ENCODE measurements around the gene MUC2.

The MUC2 gene

DNA sequence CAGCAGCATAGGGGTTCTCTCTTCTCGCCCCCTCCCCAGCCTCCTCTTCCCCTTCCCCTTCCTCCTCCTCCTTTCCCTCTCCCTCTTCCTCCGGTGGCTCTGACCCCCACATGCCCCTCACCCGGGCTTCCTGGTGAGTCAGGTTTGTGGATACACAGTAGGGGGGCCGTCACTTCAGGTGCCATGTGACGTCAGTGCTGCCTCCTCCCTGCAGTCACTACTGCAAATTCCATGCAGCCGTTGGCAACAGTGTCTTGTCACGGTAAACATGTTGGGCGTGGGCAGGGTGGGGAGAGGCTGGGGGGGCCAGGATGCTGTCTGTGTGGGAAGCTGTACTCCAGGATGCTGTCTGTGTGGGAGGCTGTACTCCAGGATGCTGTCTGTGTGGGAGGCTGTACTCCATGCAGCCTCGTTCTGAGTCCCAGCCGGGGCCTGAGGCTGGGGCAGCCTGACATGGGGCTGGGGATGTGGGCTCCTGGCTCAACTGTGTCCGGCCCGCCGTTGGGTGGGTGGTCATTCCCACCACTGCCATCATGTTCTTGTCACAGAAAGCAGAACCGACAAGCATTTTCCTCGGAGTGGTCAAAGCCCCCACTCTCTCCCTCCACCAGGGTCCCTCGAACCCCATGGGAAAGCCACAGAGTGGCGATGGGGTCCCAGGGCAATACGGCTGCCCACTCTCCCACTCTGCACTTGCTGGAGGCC is 2.4 kb upstream of the MUC2 start:
- DNase-seq (ENCODE audit: low read depth): no peak

DNA sequence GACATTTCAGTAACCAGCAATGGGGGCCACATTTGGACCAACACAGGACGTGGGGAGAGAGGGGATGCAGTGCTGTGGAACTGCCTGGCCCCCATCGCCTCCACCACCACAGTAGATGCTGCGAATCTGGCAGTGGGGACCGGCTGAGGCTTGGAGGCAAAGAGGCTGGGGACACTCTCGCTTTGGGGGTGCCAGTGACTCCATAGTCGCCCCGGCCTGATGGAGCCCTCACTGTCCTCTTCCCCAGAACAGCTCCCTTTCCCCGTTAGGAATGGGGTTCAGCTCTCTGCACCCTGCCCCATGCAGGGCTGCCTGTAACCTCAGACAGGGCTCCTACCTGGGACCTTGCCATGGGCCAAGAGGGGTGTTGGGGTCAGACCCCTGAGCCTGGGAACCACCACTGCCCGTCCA is 1.8 kb upstream of the MUC2 start:
- DNase-seq (ENCODE audit: low read depth): no peak

DNA sequence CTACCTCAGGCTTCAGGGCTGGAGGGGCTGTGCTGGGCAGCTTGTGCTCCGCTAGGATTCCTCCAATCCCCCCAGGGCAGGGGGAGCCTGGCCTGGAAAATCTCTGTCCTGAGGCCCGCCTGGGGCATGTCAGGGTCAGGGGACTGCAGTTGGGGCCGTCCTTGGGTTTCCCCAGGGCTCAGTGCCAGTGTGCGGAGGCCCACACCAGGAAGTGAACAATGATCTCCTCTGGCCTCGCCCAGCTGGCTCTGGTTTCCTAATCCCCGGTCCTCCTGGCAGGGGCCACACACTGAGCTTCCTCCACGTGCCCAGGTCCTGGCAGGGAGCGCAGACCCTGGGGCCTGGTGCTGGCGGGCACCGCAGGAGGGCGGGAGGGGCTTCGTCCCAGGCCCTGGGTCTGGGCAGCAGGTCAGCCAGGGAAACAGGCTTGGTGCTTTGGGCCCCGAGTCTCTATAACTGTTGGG is 1.4 kb upstream of the MUC2 start:
- DNase-seq (ENCODE audit: low read depth): no peak

DNA sequence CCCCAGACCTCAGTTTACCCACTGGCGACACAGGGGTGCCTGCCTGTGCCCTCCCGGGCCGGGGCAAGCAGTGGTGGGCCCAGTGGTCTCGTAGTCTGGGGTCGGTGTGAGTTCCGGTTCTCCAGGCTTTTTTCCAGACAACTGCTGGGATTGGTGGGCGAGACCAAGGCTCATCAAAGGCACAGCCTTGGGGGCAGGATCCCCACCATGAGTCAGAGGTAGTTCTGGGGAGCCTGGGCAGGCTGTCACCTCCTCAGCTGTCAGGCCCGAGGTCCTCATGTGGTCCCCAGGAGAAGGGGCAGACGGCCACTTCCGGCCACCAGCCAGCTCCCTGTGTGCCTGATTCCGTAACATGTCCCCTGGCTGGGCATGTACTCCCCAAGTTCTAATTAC is 827 bp upstream of the MUC2 start:
- DNase-seq (ENCODE audit: low read depth): no peak

DNA sequence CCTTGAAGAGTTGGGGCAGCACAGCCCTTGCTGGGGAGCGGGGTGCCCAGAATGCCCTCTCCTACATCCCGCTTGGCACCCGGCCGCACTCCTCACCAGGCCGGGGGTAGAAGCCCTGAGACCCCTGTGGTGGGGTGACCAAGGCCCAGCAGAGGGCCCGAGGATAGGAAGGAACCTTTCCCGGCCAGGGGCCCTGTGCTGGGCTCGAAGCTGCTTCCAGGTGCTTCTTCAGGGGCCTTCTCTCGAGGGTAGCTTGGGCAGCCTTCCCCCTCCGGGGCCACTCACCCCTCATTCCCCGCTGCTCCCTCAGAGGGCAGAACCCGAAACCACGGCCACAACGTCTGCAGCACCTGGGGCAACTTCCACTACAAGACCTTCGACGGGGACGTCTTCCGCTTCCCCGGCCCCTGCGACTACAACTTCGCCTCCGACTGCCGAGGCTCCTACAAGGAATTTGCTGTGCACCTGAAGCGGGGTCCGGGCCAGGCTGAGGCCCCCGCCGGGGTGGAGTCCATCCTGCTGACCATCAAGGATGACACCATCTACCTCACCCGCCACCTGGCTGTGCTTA is 752 bp downstream of the MUC2 start:
- DNase-seq (ENCODE audit: low read depth): no peak

DNA sequence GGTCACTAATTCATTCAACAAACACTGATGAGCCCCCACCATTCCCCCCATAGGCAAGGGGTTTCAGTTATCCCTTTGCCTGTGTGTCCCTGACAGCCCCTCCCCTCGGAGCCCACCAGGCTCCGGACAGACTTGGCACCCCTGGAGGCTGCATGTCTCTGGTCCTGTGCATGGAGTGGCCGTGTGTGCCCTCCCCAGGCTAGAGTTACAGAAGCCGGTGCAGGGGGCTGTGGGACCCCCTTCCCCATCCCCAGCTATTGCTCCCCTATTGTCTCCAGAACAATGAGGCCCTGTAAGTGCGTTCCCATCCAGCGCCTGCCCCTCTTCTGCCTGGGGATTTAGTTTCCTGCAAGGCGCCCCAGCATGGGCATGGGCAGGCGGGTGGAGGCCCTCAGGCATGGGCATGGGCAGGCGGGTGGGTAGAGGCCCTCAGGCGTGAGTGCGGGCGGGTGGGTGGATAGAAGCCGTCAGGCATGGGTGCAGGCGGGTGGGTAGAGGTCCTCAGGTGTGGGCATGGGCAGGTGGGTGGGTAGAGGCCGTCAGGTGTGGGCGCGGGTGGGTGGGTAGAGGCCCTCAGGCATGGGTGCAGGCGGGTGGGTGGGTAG is 1.5 kb downstream of the MUC2 start:
- no peak for DNase-seq (ENCODE audit: low read depth)

DNA sequence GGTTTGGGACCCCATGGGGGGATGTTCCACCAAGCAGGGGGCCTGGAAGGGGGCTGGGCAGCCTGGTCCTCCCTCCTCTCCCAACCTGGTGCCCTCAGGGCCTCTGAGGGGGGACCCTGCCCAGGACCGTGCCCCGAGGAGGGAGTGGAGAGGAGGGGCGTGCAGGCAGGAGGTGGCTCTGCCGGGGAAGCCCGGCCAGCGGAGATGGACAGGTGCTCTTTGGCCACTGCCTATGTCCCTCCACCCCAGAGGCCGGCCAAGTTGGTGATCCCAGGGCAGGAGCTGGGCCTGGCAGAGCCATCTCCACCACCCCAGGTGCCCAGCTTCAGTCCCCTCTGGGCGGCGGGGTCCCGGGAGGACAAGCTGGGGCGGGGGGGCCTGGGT is 2.4 kb downstream of the MUC2 start:
- DNase-seq (ENCODE audit: low read depth): no peak

DNA sequence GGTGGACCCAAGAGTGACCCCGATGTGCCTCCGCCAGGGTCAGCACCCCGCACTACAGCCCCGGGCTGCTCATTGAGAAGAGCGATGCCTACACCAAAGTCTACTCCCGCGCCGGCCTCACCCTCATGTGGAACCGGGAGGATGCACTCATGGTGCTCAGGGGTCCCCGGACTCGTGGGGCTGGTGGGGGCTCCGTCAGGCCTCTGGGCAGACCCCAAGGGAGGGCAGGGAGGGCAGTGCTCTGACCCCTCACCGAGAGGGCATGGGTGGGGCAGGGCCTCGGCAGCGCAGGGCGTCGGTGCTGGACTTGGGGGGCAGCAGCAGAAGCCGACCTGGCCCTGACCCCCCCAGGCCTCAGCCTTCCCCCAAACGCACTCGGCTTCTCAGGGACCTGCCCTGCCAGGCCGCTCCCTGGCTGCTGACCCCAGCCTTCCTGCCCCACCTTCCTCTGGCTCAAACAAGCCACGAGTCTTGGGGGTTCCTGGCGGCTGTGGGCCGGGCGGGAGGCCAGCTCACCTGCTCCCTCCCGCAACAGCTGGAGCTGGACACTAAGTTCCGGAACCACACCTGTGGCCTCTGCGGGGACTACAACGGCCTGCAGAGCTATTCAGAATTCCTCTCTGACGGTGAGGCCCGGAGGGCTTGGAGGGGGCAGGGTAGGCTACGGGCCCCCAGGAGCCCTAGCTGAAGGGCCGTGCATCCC is 2.9 kb downstream of the MUC2 start:
- no peak for DNase-seq (ENCODE audit: low read depth)

DNA sequence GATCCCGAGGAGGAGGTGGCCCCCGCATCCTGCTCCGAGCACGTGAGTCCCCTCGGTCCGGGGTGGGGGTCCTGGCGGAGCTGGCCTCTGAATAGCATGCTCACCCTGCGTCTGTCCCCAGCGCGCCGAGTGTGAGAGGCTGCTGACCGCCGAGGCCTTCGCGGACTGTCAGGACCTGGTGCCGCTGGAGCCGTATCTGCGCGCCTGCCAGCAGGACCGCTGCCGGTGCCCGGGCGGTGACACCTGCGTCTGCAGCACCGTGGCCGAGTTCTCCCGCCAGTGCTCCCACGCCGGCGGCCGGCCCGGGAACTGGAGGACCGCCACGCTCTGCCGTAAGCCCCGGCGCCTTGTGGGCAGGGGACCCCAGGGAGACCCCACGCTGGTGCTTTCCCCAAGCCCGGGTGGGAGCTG is 3.5 kb downstream of the MUC2 start:
- DNase-seq (ENCODE audit: low read depth): no peak

DNA sequence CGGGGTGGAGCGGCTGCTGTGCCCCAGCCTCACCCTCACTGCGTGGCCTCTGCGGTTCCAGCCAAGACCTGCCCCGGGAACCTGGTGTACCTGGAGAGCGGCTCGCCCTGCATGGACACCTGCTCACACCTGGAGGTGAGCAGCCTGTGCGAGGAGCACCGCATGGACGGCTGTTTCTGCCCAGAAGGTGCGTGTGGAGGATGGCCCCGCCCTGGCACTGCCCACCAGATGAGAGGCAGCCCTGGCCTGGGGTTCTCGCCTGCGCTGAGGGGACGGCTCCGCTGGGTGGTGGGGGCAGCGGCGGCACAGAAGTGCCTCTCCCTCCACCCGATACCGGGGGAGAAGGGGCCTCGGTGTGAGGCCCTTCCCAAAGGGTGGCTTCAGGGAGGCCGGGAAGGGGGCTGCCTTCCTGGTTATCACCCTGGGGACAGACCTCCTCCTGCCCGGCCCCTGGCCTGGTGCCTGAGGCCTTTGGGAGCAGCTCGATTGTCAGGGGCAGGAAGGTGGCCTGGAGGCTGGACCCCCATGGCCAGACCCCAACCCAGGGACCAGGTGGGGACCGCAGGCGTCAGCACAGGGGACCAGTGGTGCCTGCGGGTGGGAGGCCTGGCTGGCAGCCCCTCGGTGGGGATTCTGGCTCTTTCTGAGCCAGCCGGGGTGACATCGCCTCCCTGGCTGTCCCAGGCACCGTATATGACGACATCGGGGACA is 7.1 kb downstream of the MUC2 start:
- DNase-seq (ENCODE audit: low read depth): no peak

DNA sequence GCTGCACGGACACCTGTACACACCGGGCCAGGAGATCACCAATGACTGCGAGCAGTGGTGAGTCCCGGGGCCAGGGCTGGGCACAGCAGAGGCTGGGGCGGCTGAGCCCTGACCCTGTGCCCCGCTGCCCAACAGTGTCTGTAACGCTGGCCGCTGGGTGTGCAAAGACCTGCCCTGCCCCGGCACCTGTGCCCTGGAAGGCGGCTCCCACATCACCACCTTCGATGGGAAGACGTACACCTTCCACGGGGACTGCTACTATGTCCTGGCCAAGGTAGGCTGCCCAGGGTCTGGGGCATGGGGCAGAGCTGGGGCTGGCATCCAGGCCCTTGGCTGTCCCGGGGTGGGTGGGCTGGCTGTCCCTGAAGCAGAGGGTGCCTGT is 7.7 kb downstream of the MUC2 start:
- DNase-seq (ENCODE audit: low read depth): no peak

DNA sequence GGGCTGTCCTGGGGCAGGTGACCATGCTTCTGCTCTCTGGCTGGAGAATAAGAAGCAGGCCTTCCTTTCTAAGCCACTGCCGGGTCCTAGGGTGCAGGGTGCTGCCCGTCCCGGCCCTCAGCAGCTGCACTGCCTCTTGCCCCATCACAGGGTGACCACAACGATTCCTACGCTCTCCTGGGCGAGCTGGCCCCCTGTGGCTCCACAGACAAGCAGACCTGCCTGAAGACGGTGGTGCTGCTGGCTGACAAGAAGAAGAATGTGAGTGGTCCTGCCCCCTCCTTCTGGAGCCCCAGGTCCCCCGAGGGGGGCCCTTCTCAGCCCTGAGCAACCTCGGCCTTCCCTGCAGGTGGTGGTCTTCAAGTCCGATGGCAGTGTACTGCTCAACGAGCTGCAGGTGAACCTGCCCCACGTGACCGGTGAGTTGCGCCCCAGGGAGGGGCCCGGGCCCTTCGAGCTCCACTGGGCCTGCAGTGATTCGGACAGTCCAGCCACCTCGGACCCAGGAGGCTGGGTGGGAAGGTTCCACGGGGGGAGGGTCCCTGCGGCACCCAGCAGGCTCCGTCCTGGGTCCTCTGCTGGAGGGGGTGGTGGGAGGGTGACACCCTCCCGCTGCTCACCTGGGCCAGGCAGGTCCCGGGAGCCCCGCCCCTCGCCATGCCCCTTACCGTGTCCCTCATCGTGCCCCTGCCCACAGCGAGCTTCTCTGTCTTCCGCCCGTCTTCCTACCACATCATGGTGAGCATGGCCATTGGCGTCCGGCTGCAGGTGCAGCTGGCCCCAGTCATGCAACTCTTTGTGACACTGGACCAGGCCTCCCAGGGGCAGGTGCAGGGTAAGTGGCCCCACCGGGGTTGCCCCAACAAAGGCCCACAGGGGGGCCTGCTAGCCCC is 8.3 kb downstream of the MUC2 start:
- no peak for DNase-seq (ENCODE audit: low read depth)

DNA sequence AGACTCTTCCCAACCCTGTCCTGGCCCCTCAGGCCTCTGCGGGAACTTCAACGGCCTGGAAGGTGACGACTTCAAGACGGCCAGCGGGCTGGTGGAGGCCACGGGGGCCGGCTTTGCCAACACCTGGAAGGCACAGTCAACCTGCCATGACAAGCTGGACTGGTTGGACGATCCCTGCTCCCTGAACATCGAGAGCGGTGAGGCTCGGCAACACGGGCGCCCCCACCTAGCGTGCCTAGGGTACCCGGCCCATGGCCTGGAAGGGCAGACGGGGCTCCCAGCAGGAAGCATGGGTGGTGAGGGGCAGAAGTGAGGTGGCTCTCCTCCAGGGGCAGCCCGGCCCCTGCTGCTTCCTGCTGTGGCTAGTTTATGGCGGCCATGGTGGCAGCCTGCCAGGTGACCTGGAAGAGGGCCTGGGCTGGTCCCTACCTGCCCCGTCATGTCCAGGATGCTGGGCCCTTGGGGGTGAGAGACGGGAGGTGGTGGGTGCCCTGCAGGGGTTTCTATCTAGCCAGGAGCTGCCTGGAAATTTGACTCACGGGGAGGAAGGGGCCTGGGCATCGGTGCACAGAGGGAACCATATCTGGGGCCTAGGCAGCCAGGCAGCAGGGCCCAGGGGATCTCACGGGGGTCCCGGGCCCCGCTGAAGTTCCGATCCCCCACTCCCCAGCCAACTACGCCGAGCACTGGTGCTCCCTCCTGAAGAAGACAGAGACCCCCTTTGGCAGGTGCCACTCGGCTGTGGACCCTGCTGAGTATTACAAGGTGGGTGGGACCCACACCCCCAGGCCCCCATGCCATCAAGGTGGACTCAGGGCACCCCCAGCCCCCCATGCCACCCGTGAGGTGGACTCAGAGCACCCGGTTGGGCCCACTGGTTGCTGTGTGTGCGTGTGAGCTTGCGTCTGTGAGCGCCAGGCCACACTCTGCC is 9.2 kb downstream of the MUC2 start:
- DNase-seq (ENCODE audit: low read depth): no peak

DNA sequence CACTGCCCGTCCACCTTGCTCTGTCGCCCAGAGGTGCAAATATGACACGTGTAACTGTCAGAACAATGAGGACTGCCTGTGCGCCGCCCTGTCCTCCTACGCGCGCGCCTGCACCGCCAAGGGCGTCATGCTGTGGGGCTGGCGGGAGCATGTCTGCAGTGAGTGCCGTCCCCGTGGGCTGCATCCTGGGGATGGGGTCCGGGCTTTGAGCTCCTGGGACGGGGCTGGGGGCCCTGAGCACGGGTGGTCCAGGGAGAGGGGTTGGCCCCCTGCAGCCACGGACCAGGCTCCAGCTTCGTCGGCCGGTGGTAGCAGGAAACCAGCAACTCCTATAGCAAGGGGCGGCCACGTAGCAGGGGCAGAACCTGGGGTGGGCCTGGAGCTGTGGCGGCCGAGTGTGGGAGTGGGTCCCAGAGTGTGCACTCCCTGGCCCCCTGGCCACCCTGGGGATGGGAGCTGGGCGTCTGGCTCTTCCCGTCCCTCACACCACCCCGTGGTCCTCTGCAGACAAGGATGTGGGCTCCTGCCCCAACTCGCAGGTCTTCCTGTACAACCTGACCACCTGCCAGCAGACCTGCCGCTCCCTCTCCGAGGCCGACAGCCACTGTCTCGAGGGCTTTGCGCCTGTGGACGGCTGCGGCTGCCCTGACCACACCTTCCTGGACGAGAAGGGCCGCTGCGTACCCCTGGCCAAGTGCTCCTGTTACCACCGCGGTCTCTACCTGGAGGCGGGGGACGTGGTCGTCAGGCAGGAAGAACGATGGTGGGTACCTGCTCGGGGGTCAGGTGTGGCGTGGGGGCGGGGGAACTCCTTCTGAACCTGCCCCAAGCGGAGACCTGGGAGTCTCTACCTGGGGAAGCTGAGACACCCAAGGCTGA is 10.1 kb downstream of the MUC2 start:
- DNase-seq (ENCODE audit: low read depth): no peak

DNA sequence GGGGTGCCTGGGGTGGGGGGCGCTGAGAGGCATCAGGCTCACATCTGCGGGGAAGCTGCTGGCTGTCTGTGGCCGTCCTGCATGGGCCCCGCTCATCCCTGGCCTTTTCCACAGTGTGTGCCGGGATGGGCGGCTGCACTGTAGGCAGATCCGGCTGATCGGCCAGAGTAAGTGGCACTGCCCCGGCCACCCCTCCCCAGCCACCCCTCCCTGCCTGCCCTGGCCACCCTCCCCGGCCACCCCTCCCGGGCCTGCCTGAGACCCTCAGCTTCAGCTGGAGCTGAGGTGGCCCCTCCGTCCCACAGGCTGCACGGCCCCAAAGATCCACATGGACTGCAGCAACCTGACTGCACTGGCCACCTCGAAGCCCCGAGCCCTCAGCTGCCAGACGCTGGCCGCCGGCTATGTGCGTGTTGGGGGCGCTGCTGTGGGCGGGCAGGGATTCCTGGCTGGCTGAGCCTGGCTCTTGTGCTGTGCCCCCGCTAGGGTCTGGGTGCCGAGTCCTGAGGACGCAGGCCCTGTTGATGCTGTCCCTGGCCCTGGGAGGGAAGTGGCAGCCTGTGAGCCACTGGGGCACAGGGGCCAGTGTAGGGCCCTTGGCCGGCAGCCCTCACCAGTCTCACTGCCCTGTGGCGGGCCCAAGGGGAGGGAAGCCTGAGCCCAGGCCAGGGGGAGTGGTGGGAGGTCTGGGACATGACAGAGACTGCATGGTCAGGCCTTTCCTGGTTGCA is 10.9 kb downstream of the MUC2 start:
- no peak for DNase-seq (ENCODE audit: low read depth)

DNA sequence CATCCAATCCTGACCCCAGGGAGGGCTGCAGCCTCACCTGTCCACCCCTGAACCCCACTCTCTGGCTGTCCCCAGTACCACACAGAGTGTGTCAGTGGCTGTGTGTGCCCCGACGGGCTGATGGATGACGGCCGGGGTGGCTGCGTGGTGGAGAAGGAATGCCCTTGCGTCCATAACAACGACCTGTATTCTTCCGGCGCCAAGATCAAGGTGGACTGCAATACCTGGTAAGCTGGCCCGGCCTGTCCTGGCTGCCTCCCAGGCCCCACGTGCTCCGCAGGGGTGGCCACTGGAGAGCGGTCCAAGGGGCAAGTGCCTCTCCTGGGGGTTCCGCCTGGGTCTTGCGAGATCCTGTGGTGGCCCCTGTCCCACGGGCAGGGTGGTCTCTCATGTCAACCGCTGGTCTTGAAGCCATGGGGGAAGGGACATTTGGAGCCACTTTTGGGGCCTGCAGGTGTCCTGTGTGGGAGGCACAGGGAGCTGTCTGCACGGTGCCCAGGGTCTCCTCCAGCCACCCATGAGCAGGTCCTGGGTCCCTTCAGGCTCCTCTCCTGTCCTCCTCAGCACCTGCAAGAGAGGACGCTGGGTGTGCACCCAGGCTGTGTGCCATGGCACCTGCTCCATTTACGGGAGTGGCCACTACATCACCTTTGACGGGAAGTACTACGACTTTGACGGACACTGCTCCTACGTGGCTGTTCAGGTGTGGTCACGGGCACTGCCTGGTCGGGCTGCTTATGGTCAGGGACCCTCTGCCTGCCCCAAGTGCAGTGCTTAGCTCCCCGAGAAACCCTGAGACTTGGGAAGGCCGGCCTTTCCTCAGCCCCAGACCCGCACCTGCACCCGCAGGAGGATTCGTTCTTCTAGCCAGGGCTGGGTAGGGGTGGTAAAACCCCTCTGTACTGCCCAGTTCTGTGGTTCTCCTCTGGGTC is 11.8 kb downstream of the MUC2 start:
- DNase-seq (ENCODE audit: low read depth): no peak

DNA sequence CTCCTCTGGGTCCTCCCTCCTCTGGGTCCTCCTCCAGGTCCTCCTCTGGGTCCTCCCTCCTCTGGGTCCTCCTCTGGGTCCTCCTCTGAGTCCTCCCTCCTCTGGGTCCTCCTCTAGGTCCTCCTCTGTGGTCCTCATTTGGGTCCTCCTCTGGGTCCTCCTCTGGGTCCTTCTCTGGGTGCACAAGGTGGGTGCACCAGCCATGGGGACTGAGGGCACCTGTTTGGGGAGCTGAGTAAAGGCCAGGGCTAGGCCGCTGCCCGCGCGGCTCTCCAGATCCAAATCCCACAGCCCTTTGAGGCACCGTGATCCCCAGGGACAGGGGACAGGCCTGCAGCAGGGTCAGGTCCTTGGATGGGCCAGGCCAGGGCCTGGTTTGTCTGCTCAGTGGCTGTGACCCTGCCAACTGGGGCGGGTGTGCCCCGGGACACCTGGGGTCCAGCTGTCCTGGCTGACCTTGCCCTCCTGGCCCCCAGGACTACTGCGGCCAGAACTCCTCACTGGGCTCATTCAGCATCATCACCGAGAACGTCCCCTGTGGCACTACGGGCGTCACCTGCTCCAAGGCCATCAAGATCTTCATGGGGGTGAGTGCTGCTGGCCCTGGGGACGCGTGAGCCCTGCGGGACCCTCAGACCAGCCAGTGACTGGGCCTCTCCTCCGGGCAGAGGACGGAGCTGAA is 12.7 kb downstream of the MUC2 start:
- no peak for DNase-seq (ENCODE audit: low read depth)
